Endothelial cell of umbilical vein (primary cell): ENCODE results near the gene KCNMB2. TPM values are rescaled to one million over a fixed set of nuclear protein-coding genes. Genes with fewer than 3 reads are reported as not detected.

Experiments
- BruUV-seq: library from RNA; stranded (reverse); fragments of 400-500 nt; replicated peaks from 2 replicates; lab custom pipeline; 2021; lab: Mats Ljungman, UMichigan
- CTCF ChIA-PET: fragments of 300-600, 350-600 bp; sonication (Branson Sonifier 250); formaldehyde crosslinking; loops from one replicate; lab custom pipeline; 2021; ENCODE audit warnings: antibody characterized with exemption, inconsistent platforms; lab: Charles Lee
- POLR2A ChIA-PET: fragments of 300-600, 350-600 bp; sonication (Branson Sonifier 250); formaldehyde crosslinking; loops from one replicate; lab custom pipeline; 2021; ENCODE audit warnings: antibody characterized with exemption, inconsistent platforms; lab: Charles Lee
- DNase-seq: peaks from one replicate; pipeline ENCODE4 v3.0.0-alpha.2; 2011; ENCODE audit warnings: low read depth, low spot score
- FAIRE-seq: peaks from 2 replicates; lab custom pipeline; 2011; peaks lifted over from hg19 to GRCh38; lab: Jason Lieb, UNC
- H2AFZ ChIP-seq: 2 replicates; pipeline ENCODE4 v1.6.0; 2012; ENCODE audit warnings: low read depth, low read length, control low read depth, inconsistent platforms
- H3K27ac ChIP-seq: 2 replicates; pipeline ENCODE4 v1.5.1; 2011; ENCODE audit warnings: low read depth, mild to moderate bottlenecking, control low read depth, low read length, moderate library complexity; ENCODE audit not compliant: insufficient read depth
- H3K27me3 ChIP-seq, 2 experiments: 2 replicates each; pipeline versions ENCODE4 v1.6.0 to v1.6.1; 2011; ENCODE audit warnings: low read length in 2 of 2, mixed read lengths in 1 of 2; ENCODE audit not compliant: control insufficient read depth in 2 of 2, insufficient read depth in 2 of 2
- H3K36me3 ChIP-seq, 2 experiments: 2 replicates in 1 of 2; 3 replicates in 1 of 2; pipeline ENCODE4 v1.5.1; 2011; ENCODE audit warnings: low read length in 2 of 2, mild to moderate bottlenecking in 1 of 2, moderate library complexity in 1 of 2; ENCODE audit not compliant: control insufficient read depth in 2 of 2, insufficient read depth in 2 of 2; ENCODE audit errors: extremely low read depth in 1 of 2
- H3K4me1 ChIP-seq: 3 replicates; pipeline ENCODE4 v1.5.1; 2011; ENCODE audit warnings: mild to moderate bottlenecking, low read length; ENCODE audit not compliant: control insufficient read depth, insufficient read depth; ENCODE audit errors: extremely low read depth
- H3K4me2 ChIP-seq: 2 replicates; pipeline ENCODE4 v1.6.1; 2011; ENCODE audit warnings: low read length, control low read depth, mixed read lengths; ENCODE audit not compliant: insufficient read depth
- H3K4me3 ChIP-seq, 3 experiments: fragments of 200-600 bp in 1 of 3; sonication (generic), shearing (Covaris generic) in 1 of 3; replicated peaks in 1 of 3; 2 replicates each; pipeline ENCODE4 v1.5.1; 2011 to 2016; ENCODE audit warnings: control low read depth in 3 of 3, low read length in 3 of 3, mild to moderate bottlenecking in 2 of 3, inconsistent platforms in 1 of 3, low read depth in 1 of 3, moderate library complexity in 1 of 3; ENCODE audit not compliant: insufficient read depth in 1 of 3
- H3K79me2 ChIP-seq: 2 replicates; pipeline ENCODE4 v1.6.0; 2012; ENCODE audit warnings: low read length, inconsistent platforms; ENCODE audit not compliant: control insufficient read depth, insufficient read depth
- H3K9ac ChIP-seq: replicated peaks from 2 replicates; pipeline ENCODE3; 2011; ENCODE audit warnings: low read length, control low read depth; ENCODE audit not compliant: insufficient read depth; ENCODE audit errors: extremely low read depth
- H3K9me1 ChIP-seq: replicated peaks from 3 replicates; pipeline ENCODE4 v1.6.0; 2011; ENCODE audit warnings: mild to moderate bottlenecking, low read length; ENCODE audit not compliant: control insufficient read depth, insufficient read depth; ENCODE audit errors: extremely low read depth
- H3K9me3 ChIP-seq: replicated peaks from 2 replicates; pipeline ENCODE4 v1.5.1; 2012; ENCODE audit warnings: low read length, inconsistent platforms; ENCODE audit not compliant: control insufficient read depth, insufficient read depth
- H4K20me1 ChIP-seq: replicated peaks from 2 replicates; pipeline ENCODE3; 2011; ENCODE audit warnings: mild to moderate bottlenecking, low read length; ENCODE audit not compliant: control insufficient read depth, insufficient read depth; ENCODE audit errors: extremely low read depth
- CTCF ChIP-seq, 2 donors: IDR thresholded peaks; 1 replicate in 1 of 2; 2 replicates in 1 of 2; pipeline ENCODE4 v1.5.1; 2011; ENCODE audit warnings: low read length in 2 of 2, mild to moderate bottlenecking in 2 of 2, moderate library complexity in 2 of 2, control low read depth in 1 of 2, inconsistent platforms in 1 of 2, low read depth in 1 of 2; ENCODE audit not compliant: insufficient read depth in 1 of 2; ENCODE audit errors: extremely low read depth in 1 of 2
- EZH2 ChIP-seq: IDR thresholded peaks from 2 replicates; pipeline ENCODE4 v1.6.1; 2012; ENCODE audit warnings: borderline replicate concordance, low read depth, mild to moderate bottlenecking, moderate library complexity, low read length, inconsistent platforms; ENCODE audit not compliant: severe bottlenecking
- FOS ChIP-seq: IDR thresholded peaks from 2 replicates; pipeline ENCODE4 v1.6.1; 2011; ENCODE audit warnings: mild to moderate bottlenecking, low read length, moderate library complexity, borderline replicate concordance; ENCODE audit not compliant: insufficient read depth
- GATA2 ChIP-seq: IDR thresholded peaks from 2 replicates; pipeline ENCODE4 v1.7.0; 2011; ENCODE audit warnings: low read depth, mild to moderate bottlenecking, moderate library complexity, mixed read lengths, low read length; ENCODE audit not compliant: insufficient read length, insufficient read depth
- JUN ChIP-seq: IDR thresholded peaks from 2 replicates; pipeline ENCODE4 v1.6.1; 2011; ENCODE audit warnings: borderline replicate concordance, low read depth; ENCODE audit not compliant: insufficient read length, insufficient read depth
- MYC ChIP-seq: IDR thresholded peaks from one replicate; pipeline ENCODE4 v1.6.1; 2011; ENCODE audit warnings: mild to moderate bottlenecking, low read depth, low read length
- POLR2A ChIP-seq: IDR thresholded peaks from 2 replicates; pipeline ENCODE4 v1.6.1; 2012; ENCODE audit warnings: low read depth, mild to moderate bottlenecking, control low read depth, low read length
- POLR2AphosphoS5 ChIP-seq: IDR thresholded peaks from 2 replicates; pipeline ENCODE4 v1.6.1; 2012; ENCODE audit warnings: low read depth, mild to moderate bottlenecking, control low read depth, low read length, moderate library complexity; ENCODE audit not compliant: insufficient read depth
- dilution Hi-C: fragments of 300-500 bp; cut with MboI; formaldehyde crosslinking; loops from one replicate; pipeline ENCODE4 v1.15.0; 2019; ENCODE audit warnings: low sequenced_read_pairs; ENCODE audit not compliant: extremely low pct_ligation_motif_present
- intact Hi-C: fragments of 100-400 bp; cut with micrococcal nuclease; formaldehyde crosslinking; loops from one replicate; pipeline ENCODE4 v1.10.0; 2022
- polyA plus RNA-seq, 4 experiments: library from polyadenylated mRNA; depleted of rRNA in 3 of 4; stranded (reverse) in 3 of 4; unstranded in 1 of 4; fragments of >200 nt; gene quantifications; 2 replicates each; pipeline versions ENCODE4 v1.2.1 to v1.2.3, GENCODE V29; 2011 to 2012; ENCODE audit warnings: missing spikeins in 1 of 4
- total RNA-seq: library from RNA; stranded (reverse); gene quantifications from 2 replicates; pipeline ENCODE4 v1.2.3, GENCODE V29; 2021
- TF ChIP-seq, protein P1 (sequence below): IDR thresholded peaks from 2 replicates; pipeline ENCODE4 v1.6.1; 2011; ENCODE audit not compliant: insufficient read depth, insufficient read length

The KCNMB2 gene
- total and polyA plus RNA-seq, 2 donors (not counting 3 experiments of a cell fraction or from before 2014, with no cell fraction given), result not detected

- BruUV-seq, result no TSS peak
- Histone ChIP-seq H3K9ac (no peak overlapping the region), H3K4me1 (no peaks in the 10 kb centered on the region), H3K4me2 (no peak overlapping the region), H3K27ac (no peak overlapping the region), H3K9me1 (no peaks in the 10 kb centered on the region), H3K4me3 (no peak overlapping the region), H3K36me3 (no peaks in the 10 kb centered on the region), H3K9me3 (no peaks in the 10 kb centered on the region), H3K27me3 (no peaks in the 10 kb centered on the region), H2AFZ (no peak overlapping the region), H4K20me1 (no peaks in the 10 kb centered on the region), H3K79me2 (no peaks in the 10 kb centered on the region)
- FAIRE-seq (no peak), DNase-seq (no peak)
- no peak for TF ChIP-seq GATA2
- TF ChIP-seq EZH2, result no peak
- no peak for TF ChIP-seq CTCF (IDR thresholded peaks at IDR 0.05; ENCODE audit: extremely low read depth in 1 of 2, insufficient read depth in 1 of 2, low read depth in 1 of 2, low read length in 2 of 2)
- TF ChIP-seq FOS, result no peak
- no peak for TF ChIP-seq JUN
- TF ChIP-seq MYC, result no peak
- no peak for TF ChIP-seq POLR2A
- TF ChIP-seq, protein P1, sequence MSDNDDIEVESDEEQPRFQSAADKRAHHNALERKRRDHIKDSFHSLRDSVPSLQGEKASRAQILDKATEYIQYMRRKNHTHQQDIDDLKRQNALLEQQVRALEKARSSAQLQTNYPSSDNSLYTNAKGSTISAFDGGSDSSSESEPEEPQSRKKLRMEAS, result no peak
- TF ChIP-seq POLR2AphosphoS5, result no peak
- CTCF ChIA-PET, result no interaction called here
- dilution Hi-C loops, result no loop called here
- intact Hi-C loops, result no loop called here
- POLR2A ChIA-PET, result no interaction called here
Measured at GRCh38 chr3:178545337-178545736, 9.1 kb downstream of the KCNMB2 start.
